NCI-H2171 (cell line): ENCODE results near the gene NEURL1.
A peak's percentile ranks its signal among the peaks of the same experiment; 100 is the strongest.
"Not testable (repeated sequence)": the region's sequence is repeated elsewhere in the genome, so short reads cannot be mapped to it uniquely, and the experiment has no call there.

Experiments used
- DNase-seq: peaks from one replicate; lab custom pipeline; 2025; lab: John Stamatoyannopoulos, UW

NEURL1 gene

DNA sequence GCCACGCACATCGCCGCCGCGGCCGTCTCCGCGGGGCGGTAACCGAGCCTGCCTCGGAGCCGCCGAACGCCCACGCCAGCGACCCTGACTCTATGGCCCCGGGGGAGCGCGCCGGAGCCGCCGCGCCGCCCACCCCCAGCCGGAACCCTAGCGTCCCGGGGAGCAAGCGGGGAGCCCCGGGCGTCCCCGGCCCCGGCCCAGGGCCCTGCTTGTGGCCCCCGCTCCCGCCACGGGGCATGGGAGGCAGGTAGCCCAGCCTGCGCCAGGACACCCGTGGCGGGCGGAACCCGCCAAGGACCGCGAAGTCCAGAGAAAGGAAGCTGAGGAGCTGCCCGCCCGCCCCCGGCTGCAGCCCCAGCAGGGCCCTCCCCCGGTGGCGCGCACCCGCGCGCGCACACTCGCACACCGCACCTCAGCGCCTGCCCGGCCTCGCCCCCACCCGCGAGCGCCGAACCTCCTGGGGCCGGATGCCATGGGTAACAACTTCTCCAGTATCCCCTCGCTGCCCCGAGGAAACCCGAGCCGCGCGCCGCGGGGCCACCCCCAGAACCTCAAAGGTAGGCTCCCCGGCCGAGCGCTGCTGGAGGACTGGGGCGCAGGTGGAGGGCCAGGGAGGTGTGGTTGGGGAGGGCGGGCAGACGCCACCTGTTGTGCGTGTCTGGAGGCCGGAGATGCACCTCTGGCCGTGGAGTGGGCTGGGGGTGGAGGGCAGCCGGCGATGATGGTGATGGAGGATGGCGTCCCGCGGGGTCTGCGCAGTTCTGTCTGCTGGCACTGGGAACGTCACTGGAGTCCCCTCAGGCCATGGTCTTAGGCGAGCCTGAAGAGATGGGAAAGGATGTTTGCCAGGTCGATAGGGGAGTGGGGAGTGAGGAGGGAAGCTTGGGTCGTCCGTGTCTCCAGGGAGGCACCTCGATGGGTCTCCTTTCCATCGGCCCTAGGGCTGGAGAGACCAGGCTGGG lies 692 bp downstream of the NEURL1 start:
- peak; percentile 3 for DNase-seq

DNA sequence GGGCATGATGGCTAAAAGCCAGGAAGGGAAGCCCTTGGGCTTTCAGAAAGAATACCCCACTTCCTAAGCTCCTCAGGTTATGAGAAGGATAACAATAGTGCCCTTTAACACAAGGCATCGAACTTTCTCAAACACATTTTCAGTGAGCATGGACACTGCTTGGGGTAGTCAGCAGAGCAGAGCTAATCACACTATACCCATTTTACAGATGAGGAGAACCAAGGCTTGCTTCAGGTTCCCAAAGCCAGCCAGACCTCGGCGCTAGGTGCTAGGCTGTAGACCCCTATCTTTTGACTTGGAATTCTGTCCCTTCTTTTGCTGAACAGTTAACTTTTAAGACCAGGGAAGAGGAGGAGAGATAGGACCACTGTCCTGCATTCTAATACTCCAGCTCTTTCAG lies 1.8 kb downstream of the NEURL1 start:
- DNase-seq = no peak

DNA sequence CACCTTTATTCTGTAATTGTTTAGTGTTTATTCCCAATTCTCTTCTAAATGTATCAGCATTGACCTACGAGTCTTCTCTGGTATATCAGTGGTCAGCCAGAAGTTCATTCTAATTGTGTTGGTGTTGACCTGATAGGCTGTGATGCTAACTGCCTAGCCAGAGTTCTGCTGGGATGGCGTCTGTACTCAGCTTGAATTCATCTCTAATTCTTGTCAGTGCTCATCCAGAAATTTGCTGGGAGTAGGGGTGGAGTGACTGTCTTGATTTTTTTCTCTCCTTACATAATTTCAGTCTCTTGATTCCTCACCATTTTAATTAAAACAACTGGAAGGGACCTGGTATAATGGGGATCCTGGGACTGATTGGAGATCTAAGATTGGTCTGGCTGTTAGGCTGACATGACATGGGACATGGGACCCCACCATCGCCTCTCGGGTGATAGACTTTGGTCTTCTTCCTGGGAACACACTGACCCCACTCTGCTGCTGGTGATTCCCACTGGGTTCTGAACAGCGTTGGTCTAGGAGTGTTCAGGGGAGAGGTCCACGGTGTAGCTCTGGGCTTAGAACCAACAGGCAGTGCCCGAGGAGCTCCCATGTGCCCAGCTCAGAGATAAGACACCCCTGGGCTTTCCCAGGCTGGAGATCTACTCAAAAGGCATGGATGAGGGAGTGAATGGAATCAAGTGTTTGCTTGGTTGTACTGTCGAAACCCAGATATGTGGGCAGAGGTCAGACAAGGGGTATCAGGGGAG lies 3.8 kb downstream of the NEURL1 start:
- DNase-seq = no peak

DNA sequence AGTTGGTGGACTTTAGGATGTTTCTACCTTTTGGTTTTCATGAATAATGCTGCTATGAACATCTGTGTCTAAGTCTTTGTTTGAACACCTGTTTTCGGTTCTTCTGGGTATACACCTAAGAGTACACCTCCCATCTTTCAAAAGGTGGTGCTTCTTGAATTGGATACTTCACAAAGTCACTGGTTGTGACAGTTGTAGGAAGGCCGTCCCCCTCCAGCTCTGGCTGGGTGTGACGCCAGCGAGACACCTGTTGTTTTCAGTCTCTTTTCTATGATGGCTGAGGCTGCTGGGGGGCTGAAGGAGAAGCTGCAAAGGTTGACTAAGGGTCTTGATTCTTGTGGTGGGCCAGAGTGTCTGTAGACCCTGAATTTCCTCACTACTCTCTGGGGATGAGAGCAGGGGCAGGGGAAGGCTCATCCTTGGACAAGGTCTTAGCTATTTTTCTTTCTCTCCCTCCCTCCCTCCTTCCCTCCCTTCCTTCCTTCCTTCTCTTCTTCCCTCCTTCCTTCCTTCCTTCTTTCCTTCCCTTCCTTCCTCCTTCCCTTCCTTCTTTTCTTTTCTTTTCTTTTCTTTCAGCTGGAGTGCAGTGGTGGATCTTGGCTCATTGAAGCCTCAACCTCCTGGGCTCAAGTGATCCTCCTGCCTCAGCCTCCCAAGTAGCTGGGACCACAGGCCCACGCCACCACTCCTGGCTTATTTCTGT lies 5.6 kb downstream of the NEURL1 start:
- no peak for DNase-seq

DNA sequence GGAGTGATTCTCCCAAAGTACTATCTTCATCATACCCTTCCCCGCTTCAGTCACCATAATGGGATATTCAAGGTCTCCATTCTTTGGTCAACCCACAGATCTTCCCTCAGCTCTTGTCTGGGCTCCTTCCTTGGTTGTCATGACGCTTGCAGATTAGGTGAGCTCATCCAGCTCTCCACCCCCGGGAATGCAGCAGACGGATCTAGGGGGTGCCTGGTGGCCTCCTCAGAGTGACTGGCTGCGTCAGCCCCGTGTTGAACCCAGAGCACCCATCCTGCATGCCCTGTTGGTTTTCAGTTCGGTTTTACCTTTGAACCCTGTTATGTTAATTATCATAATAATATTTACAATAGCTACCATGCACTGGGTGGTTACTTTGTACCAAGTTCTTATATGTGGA lies 6.4 kb downstream of the NEURL1 start:
- no peak for DNase-seq

DNA sequence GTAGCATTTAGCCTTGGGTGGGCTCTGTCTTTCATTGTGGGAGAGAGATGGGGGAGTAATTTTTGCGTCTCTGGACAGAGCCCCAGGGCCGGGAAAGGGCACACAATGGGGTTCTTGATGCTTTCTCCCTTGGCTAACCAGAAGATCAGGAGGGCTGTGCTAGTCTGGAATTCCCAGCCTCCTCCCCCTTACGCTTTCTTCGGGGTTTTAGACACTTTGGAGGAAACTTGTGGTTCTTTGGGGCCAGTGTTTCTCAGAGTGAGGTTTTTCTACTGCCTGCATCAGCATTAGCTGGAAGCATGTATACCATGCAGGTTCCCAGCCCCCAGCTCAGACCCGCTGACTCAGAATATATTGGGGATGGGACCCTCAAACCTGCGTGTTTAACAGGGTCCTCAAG lies 7.0 kb downstream of the NEURL1 start:
- DNase-seq = no peak

DNA sequence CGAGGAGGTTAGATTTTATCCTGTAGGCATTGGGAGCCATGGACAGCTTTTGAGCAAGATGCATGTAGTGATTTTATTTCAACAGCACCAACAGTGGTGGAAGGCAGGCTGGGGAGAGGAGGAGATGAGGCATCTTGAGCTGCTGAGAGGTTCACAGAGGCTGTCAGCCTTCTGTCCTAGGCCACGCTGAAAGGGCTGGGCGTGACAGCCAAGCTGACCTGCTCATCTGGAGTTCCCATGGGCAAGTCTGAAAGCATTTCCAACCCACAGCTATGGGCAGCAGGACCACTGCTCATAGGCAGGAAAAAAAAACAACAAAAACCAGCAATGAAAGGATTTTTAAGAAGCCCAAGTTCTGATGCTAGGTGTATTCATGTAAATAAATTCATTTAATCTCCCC lies 7.7 kb downstream of the NEURL1 start:
- DNase-seq = no peak

DNA sequence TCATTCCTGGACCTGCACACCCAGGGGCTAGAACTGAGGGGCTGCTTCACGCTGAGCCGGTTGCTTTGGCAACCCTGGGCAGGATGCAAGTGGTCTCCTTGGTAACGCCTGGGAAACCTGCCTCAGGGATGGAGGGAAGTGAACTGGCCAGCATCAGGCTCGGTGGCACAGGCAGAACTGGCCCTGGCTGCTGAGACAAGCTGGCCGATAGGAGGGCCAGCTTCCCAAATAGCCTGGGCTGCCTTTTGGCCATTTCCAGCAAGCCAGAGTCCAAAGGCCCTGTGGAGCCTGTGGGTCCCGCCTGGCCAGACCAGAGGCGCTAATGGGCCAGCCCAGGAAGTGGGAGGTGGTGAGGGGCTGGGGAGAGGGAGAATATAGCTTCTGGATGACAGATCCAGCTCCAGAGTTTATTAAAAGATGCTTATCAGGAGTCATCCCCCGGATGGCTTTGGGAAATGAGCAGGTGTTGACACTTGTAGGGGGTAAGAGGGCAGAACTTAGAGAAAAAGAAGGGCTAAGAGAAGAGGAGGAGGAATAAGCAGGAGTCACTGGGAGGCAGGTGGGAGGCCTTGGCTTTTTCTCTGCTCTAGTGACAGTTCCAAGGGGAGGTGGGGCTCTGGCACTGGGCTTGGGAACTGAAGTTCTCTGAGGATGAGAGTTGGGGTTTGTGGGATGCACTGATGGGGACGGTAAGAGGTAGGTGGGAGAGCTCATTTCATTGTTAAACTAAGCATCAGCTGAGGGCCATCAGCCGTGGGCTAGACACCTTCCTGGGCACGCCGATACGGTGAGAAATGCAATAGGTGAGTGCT lies 9.6 kb downstream of the NEURL1 start:
- DNase-seq = no peak

DNA sequence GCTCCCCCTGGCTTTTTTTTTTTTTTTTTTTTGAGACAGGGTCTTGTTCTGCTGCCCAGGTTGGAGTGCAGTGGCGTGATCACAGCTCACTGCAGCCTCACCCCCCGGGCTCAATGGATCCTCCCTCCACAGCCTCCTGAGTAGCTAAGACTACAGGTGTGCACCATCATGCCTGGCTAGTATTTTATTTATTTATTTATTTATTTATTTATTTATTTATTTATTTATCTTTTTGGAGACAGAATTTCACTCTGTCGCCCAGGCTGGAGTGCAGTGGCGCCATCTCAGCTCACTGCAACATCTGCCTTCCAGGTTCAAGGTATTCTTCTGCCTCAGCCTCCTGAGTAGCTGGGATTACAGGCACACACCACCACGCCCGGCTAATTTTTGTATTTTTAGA lies 10.3 kb downstream of the NEURL1 start:
- not testable (repeated sequence) for DNase-seq

DNA sequence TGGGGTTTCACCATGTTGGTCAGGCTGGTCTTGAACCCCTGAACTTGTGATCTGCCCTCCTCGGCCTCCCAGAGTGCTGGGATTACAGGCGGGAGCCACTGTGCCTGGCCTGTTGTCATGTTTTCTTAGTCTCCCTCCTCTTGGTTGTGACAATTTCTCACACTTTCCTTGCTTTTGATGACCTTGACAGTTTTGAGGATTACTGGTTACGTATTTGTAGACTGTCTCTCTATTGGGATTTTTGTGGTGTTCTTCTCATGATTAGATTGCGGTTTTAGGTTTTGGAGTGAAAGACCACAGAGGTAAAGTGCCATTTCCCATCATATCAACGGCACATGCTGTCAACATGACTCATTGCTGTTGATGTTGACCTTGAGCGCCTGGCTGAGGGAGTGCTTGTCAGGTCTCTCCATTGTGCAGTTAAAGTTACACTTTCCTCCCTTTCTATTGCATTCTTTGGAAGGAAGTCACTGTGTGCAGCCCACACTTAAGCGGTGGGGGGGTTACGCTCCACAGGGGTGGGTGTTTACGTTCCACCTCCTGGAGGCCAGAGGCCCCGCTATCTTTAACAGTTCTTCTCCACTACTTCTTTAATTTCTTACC lies 10.8 kb downstream of the NEURL1 start:
- no peak for DNase-seq

DNA sequence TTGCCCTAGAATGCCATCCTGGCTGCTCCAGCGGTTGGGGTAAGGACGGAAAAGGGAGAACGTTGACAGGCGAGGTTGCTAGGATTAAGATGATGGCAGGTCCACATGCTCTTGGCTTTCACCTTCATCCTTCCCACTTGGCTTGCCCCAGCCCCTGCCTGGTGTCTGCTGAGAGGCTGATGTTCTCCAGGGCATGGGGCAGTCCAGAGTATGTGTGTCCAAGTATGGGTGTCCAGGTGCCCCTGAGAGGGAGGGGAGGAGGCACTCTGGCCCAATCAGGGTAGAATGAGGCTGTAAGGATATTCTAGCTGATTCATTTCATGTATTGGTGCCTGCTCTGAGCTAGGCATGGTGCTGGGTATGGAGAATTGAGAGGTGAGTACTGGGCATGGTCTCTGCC lies 12.6 kb downstream of the NEURL1 start:
- no peak for DNase-seq

DNA sequence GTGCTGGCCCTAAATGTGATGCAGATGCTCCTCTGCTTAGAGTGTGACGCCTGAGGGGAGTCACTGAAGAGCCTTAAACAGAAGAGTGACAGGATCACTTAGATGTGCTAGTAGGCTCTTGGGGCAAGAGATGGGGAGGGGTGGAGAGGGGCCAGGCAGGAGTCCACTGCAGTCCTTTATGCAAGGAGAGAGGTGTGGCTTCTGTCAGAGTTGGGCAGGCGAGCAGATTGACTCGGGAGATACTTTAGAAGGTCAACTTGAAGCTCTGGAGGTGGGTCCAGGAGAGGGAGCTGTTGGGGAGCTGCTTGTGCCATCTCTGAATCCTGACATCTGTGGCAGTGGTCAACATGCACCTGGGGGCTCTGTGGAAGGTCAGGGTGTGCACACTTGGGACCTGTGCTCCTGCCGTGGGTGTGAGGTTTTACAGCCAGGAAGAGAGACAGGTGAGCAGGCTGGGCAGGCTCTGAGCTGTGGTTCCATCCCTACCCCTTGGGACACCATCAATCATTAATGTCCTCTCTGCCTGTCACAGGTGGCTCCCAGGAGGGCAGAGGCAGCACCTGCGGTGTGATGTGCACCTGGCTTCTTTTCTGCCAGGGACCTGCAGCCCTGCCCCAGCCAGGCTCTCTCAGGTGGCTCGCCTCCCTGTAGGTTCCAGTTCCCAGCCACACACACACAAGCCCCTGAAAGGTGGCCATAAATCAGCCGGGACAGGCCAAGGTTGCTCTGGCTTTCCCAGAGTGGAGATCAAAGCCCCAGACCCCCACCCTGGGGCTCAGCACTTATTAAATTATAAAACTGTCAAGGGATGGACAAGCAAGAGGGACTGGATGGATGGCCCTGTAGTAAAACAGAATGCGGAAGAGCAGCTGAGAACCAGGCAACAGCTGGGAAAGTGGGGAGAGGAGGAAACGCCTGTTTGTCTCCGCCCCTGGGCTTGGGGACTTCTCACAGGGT lies 14.0 kb downstream of the NEURL1 start:
- DNase-seq = peak; percentile 34

DNA sequence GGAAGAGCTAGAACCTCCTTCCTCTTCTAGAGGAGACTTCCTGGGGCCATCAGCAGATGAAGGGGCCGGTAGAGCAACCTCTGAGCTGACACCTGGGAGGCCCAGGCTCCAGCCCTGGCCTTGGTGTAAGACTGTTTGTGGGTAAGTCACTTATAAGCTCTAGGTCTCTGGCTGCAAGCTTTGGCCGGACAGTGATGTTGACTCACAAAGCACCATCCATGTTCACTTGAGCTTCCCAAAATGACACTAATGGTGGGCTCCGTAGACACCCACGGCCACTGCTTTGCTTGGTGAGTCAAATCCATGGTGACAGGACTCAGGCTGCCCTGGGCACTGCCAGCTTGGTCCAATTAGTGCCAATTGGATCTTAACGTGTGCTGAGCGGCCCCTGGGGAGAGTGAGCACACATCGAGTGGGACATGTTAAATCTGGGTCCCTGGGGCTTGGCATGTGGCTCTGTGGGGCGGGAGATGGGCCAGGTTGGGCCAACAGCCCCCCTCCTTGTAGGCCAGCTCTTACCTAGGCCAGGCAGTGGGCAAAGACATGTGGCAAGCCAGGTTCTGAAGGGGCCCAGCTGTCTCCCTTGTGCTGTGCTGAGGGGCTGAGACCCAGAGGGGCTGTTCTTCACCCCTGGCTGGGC lies 16.7 kb downstream of the NEURL1 start:
- DNase-seq = no peak

DNA sequence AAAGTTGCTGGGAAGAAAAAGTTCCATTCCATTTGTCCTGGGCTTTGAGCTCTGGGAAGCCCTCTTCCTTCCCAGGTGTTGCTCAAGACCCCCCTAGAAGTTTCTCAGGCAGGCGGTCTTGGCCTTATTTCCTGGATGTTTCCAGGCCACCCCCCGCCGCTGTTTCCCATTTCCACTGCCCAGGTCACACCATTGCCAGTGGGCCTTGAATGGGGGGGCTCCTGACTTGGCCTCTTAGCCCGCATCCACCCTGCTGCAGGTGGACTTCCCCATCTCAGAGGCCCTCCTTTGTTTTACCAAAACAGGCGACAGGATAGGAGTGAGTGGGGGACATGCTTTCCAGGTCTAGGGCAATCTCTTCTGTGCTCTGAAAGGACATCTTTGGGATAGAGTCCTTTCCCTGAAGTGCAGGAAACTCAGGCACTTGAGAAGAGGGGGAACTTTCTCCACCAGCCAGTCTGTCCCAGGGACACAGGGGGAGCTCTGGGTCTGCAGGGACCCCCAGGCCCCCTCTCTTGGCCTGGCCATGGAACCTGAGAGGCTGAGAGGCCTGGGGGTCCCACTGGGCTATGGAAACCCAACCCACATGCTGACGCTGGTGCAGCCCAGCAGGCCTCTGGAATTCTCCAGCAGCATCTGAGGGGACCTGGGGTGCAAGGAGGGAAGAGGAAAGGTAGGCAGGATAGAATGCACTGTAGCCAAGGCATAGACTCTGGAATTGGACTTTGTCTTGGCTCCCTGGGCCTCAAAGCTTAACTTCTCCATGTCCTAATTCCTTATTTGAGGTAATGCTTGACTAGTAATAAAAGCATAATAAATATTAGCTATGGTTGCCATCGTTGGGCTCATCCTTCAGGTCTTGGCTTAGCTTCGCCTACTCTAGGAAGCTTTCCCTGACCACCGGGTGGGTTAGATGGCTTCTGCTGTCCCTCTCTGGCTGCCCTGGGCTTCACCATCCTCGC lies 17.6 kb downstream of the NEURL1 start:
- no peak for DNase-seq

DNA sequence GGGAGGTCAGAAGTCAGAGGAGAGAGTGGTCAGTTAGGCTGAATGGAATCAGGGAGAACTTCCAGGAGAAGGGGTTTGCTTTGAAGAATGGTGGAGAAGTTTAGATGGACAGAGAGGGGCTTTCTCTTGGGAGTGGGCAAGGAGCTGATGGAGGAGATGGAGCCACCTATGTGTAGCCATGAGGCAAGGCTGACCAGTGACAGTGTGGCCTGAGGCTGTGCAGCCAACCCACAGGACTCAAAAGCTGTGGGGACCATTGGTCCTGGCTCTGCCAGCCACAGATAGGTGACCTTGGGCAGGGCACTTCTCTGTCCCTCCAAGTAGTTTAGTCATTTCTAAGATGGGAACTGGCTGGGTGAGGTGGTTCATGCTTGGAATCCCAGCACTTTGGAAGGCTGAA lies 18.7 kb downstream of the NEURL1 start:
- no peak for DNase-seq

DNA sequence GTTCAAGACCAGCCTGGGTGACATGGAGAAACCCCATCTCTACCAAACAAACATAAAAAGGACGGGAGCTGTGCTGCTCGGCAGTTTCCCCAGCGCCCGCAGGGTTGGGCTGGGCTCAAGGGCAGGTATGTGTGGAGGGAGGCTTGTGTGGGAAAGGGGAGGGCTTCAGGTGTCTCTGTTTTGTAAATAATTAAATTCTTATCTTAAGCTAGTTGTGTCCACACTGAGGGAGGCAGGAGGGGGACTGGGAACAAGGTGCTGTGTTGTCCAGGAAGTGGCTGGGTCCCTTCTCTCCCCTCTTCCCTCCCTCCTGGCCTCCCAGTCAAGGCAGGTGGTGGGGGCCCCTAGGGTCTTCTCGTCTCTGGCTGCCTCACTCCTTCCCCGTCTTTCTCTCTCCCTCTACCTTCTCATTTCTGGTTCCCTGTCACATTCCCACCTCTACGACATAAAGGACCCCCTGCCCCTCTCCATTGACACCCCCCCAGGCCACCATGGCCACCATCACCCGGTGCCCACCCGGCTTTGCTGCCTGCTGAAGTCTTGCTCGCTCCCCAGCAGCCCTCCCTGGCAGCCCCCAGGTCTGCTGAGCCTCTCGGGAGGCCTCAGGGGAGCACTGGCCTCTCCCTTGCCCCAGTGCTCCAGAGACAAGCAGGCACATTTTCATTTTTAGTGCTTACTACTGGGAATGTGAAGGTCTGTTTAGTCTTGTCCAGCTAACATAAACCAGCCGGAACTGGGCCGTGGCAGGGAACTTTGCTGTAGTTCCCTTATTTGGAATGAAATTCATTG lies 19.3 kb downstream of the NEURL1 start:
- DNase-seq = no peak

DNA sequence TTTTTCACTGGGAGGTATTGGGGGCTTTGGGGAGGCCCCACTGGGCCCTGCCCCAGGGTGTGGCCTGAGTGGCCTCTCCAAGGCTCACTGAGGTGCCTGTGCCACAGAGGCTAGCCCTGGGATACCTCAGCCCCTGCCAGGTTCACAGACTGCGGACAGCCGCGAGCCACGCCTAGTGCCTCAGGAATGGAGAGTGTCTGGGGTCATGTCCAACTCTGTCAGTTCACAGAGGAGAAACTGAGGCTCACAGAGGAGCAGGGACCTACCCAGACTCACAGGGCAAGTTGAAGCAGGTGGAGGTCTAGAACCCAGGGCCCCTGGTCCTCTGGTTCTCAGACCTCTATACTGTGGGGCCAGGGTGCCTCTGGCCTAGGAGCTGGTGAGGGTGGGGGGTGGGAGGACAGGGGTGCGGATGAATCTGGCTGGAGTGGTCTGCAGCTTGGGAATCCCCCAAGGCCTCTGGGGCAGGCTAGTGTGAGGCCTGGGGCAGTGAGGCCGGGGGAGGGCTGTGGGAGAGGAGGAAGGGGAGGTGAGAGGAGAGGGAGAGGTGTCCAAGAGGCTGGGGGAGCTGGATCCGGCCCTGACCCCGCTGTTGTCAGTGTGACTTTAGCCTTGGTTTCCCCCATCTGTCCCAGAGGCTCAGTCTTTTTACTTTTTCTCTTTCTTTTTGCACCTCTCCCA lies 20.0 kb downstream of the NEURL1 start:
- DNase-seq = no peak
